Activated T-cell treated with anti-CD3 and anti-CD28 coated beads, Interleukin-2, amount 50 U/mL, for 4 hours (primary cell): Measurements from ENCODE around the gene PNKD. TPM values are rescaled to one million over a fixed set of nuclear protein-coding genes. Genes with fewer than 3 reads are reported as not detected.

ENCODE experiments used
- ATAC-seq, 2 donors: fragments of 200-7000 bp; cut with Tn5 transposase; one replicate each; pipeline ENCODE4 v1.10.0; 2021
- DNase-seq: peaks from one replicate; pipeline ENCODE4 v3.0.0-alpha.2; 2020
- H3K27me3 Mint-ChIP-seq: one replicate; pipeline ENCODE4 v1.8.0; 2021; ENCODE audit warnings: low read depth, mixed read lengths
- H3K36me3 Mint-ChIP-seq: one replicate; pipeline ENCODE4 v1.8.0; 2022; ENCODE audit warnings: mixed read lengths; ENCODE audit not compliant: insufficient read depth
- H3K4me1 Mint-ChIP-seq: one replicate; pipeline ENCODE4 v1.8.0; 2021; ENCODE audit warnings: low read depth, mixed read lengths
- H3K4me3 Mint-ChIP-seq: one replicate; pipeline ENCODE4 v1.8.0; 2021; ENCODE audit warnings: mild to moderate bottlenecking, moderate library complexity, mixed read lengths
- H3K9me3 Mint-ChIP-seq: one replicate; pipeline ENCODE4 v1.8.0; 2021; ENCODE audit warnings: mixed read lengths
- total RNA-seq, 3 donors: library from RNA; stranded (reverse); gene quantifications; one replicate each; pipeline ENCODE4 v1.2.1, GENCODE V29; 2021

PNKD gene
- total RNA-seq, 3 donors from 2014 or later: 14.7 to 19.1 (median 17.8) TPM

GRCh38 chr2:218383892-218384519, 113.7 kb downstream of the PNKD start:
- H3K9me3 Mint-ChIP-seq: no peaks in the 10 kb centered on the region
- ATAC-seq (no peak), DNase-seq (no peak)
- H3K4me1 Mint-ChIP-seq: peaks cover 5% of the 10 kb centered on the region
- no peak overlapping the region for H3K4me3 Mint-ChIP-seq
- H3K36me3 Mint-ChIP-seq: no peaks in the 10 kb centered on the region
- no peaks in the 10 kb centered on the region for H3K27me3 Mint-ChIP-seq

GRCh38 chr2:218384975-218385374, 114.7 kb downstream of the PNKD start:
- H3K27me3 Mint-ChIP-seq: no peaks in the 10 kb centered on the region
- no peaks in the 10 kb centered on the region for H3K36me3 Mint-ChIP-seq
- H3K9me3 Mint-ChIP-seq: no peaks in the 10 kb centered on the region
- peaks cover 5% of the 10 kb centered on the region for H3K4me1 Mint-ChIP-seq
- ATAC-seq: no peak
- H3K4me3 Mint-ChIP-seq: no peak overlapping the region
- no peak for DNase-seq

- Mint-ChIP-seq H3K27me3 (no peaks in the 10 kb centered on the region), H3K4me3 (no peak overlapping the region), H3K36me3 (no peaks in the 10 kb centered on the region), H3K4me1 (peaks cover 5% of the 10 kb centered on the region), H3K9me3 (no peaks in the 10 kb centered on the region)
- no peak for DNase-seq
- peak in 1 of 2 donors; percentile 21 for ATAC-seq
Observed at GRCh38 chr2:218386505-218387368, 116.4 kb downstream of the PNKD start.

GRCh38 chr2:218387369-218388194, 117.3 kb downstream of the PNKD start:
- H3K4me1 Mint-ChIP-seq: peaks cover 5% of the 10 kb centered on the region
- ATAC-seq: peak; percentile 49 to 56
- no peaks in the 10 kb centered on the region for H3K27me3 Mint-ChIP-seq
- no peaks in the 10 kb centered on the region for H3K36me3 Mint-ChIP-seq
- no peak for DNase-seq
- H3K9me3 Mint-ChIP-seq: no peaks in the 10 kb centered on the region
- peak overlapping the region; percentile 42 for H3K4me3 Mint-ChIP-seq

GRCh38 chr2:218389333-218390150, 119.2 kb downstream of the PNKD start:
- Mint-ChIP-seq H3K4me1 (peaks cover 11% of the 10 kb centered on the region), H3K4me3 (no peak overlapping the region), H3K36me3 (no peaks in the 10 kb centered on the region), H3K9me3 (no peaks in the 10 kb centered on the region), H3K27me3 (no peaks in the 10 kb centered on the region)
- no peak for ATAC-seq
- no peak for DNase-seq

- H3K9me3 Mint-ChIP-seq: no peaks in the 10 kb centered on the region
- H3K36me3 Mint-ChIP-seq: no peaks in the 10 kb centered on the region
- H3K4me1 Mint-ChIP-seq: peaks cover 21% of the 10 kb centered on the region
- ATAC-seq (no peak), DNase-seq (no peak)
- H3K27me3 Mint-ChIP-seq: no peaks in the 10 kb centered on the region
- no peak overlapping the region for H3K4me3 Mint-ChIP-seq
Observed at GRCh38 chr2:218391202-218391601, 120.9 kb downstream of the PNKD start.

DNA sequence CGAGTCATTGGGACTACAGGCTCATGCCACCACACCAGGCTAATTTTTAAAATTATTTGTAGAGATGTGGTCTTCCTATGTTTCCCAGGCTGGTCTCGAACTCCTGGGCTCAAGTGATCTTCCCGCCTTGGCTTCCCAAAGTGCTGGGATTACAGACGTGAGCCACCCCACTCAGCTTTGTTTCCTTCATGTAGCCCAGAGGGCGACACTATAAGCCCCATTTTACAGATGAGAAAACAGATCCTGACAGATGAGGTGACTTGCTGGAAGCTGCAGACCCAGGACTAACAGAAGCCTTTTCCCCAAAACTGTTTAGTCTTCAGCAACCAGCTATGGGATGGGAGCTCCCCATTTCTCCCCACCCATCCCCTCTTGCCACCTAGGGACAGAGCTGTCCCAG, 122.1 kb downstream of the PNKD start:
- H3K9me3 Mint-ChIP-seq: no peaks in the 10 kb centered on the region
- H3K27me3 Mint-ChIP-seq: no peaks in the 10 kb centered on the region
- no peak for DNase-seq
- ATAC-seq: no peak
- H3K4me3 Mint-ChIP-seq: no peak overlapping the region
- H3K4me1 Mint-ChIP-seq: peaks cover 29% of the 10 kb centered on the region
- no peaks in the 10 kb centered on the region for H3K36me3 Mint-ChIP-seq

- Mint-ChIP-seq H3K36me3 (no peaks in the 10 kb centered on the region), H3K4me3 (no peak overlapping the region), H3K9me3 (no peaks in the 10 kb centered on the region), H3K27me3 (no peaks in the 10 kb centered on the region), H3K4me1 (peaks cover 35% of the 10 kb centered on the region)
- no peak for DNase-seq
- no peak for ATAC-seq
Observed at GRCh38 chr2:218392891-218393462, 122.7 kb downstream of the PNKD start.

DNA sequence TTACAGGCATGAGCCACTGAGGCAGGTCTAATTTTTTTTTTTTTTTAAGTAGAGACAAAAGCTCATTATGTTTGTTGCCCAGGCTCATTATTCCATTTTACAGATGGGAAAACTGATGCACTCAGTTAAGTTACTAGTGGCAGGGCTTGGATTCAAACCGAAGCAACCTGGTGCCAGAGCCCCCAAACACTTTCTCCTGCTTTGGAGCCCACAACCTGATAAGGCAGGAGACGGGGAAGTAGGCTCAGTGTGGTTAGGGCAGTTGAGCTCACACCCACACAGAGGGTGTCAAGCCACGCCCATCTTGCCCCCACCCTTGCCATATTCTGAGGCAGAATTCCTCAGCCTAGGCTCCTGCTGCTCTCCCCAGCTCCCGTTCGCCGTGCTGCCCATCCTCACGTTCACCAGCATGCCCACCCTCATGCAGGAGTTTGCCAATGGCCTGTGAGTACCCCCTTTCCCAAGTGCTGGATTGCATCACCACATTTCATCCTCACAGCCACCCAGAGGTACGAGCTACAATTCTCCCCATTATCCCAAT, 123.5 kb downstream of the PNKD start:
- Mint-ChIP-seq H3K4me1 (peaks cover 36% of the 10 kb centered on the region), H3K36me3 (no peaks in the 10 kb centered on the region), H3K27me3 (no peaks in the 10 kb centered on the region), H3K4me3 (no peak overlapping the region), H3K9me3 (no peaks in the 10 kb centered on the region)
- ATAC-seq: no peak
- DNase-seq: no peak

DNA sequence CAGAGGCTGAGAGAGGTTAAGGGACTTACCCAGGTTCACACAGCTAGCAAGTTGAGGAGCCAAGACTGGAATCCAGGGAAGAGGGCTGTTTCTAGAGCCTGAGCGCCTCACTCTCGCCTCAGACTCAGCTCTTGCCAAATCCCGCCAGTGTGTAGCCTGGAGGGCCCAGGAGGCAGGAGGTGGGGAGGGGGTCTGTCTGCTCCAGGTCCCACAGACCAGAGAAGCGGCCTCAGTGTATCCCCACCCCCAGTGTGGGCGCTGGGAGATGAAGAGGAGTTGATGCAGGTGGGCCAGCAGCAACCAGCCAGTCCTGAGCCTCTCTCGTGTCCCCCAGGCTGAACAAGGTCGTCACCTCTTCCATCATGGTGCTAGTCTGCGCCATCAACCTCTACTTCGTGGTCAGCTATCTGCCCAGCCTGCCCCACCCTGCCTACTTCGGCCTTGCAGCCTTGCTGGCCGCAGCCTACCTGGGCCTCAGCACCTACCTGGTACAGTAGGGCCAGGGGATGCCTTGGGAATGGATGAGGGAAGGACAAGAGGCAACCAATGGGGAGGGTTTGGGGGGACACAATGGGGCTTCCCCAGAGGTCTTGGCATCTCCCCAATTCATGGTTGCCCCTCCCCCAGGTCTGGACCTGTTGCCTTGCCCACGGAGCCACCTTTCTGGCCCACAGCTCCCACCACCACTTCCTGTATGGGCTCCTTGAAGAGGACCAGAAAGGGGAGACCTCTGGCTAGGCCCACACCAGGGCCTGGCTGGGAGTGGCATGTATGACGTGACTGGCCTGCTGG, 124.2 kb downstream of the PNKD start:
- Mint-ChIP-seq H3K4me1 (peaks cover 36% of the 10 kb centered on the region), H3K27me3 (no peaks in the 10 kb centered on the region), H3K36me3 (no peaks in the 10 kb centered on the region), H3K9me3 (no peaks in the 10 kb centered on the region), H3K4me3 (no peak overlapping the region)
- DNase-seq: no peak
- no peak for ATAC-seq

- Mint-ChIP-seq H3K9me3 (no peaks in the 10 kb centered on the region), H3K27me3 (no peaks in the 10 kb centered on the region), H3K4me3 (no peak overlapping the region), H3K36me3 (no peaks in the 10 kb centered on the region), H3K4me1 (peaks cover 36% of the 10 kb centered on the region)
- ATAC-seq (no peak), DNase-seq (no peak)
Observed at GRCh38 chr2:218395090-218395444, 124.7 kb downstream of the PNKD start.

DNA sequence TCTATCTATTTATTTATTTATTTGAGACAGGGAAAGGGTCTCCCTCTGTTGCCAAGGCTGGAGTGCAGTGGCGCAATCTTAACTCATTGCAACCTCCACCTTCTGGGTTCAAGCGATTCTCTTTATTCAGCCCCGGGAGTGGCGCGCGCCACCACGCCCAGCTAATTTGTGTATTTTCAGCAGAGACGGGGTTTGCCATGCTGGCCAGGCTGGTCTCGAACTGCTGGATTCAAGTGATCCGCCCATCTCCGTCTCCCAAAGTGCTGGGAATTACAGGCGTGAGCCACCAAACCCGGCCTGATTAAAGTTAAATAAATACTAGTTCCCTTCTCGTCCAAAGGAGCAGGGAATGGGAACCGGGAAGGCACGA, 125.1 kb downstream of the PNKD start:
- ATAC-seq: no peak
- no peaks in the 10 kb centered on the region for H3K36me3 Mint-ChIP-seq
- H3K9me3 Mint-ChIP-seq: no peaks in the 10 kb centered on the region
- no peaks in the 10 kb centered on the region for H3K27me3 Mint-ChIP-seq
- H3K4me3 Mint-ChIP-seq: peak overlapping the region; percentile 79
- DNase-seq: no peak
- peaks cover 36% of the 10 kb centered on the region for H3K4me1 Mint-ChIP-seq
